Upper lobe of left lung (tissue), 4 donors: ENCODE data around the gene THSD7A.

Source experiments
- CTCF ChIP-seq, 6 experiments: fragments of 450-650 bp in 4 of 6; fragments of 200-600 bp in 2 of 6; sonication (generic) in 2 of 6; IDR thresholded peaks; one replicate each; pipeline ENCODE4 v1.5.1; 2016 to 2019; ENCODE audit warnings: antibody characterized with exemption in 6 of 6
- POLR2AphosphoS5 ChIP-seq, 2 donors: sonication (generic); formaldehyde crosslinking; IDR thresholded peaks; one replicate each; pipeline ENCODE4 v1.5.1; 2017; ENCODE audit warnings: antibody characterized with exemption in 2 of 2

GRCh38 chr7:11642841-11643240 lies 189.2 kb downstream of the THSD7A start:
- no peak for TF ChIP-seq POLR2AphosphoS5 (IDR thresholded peaks at IDR 0.05)
- TF ChIP-seq CTCF (IDR thresholded peaks at IDR 0.05): no peak
